Fibroblast of lung (primary cell): ENCODE data around the gene MYZAP.
"Not testable (repeated sequence)": the region's sequence is repeated elsewhere in the genome, so short reads cannot be mapped to it uniquely, and the experiment has no call there.

Experiments
- CTCF ChIP-seq, 2 donors: IDR thresholded peaks in 1 of 2; conservative IDR thresholded peaks in 1 of 2; 1 replicate in 1 of 2; 2 replicates in 1 of 2; pipeline ENCODE4 v1.5.1; 2011 to 2012; ENCODE audit warnings: low read length in 2 of 2, control low read depth in 1 of 2, inconsistent platforms in 1 of 2, low read depth in 1 of 2, mild to moderate bottlenecking in 1 of 2
- EZH2 ChIP-seq: IDR thresholded peaks from 2 replicates; pipeline ENCODE4 v1.5.1; 2012; ENCODE audit warnings: low read length, control low read depth, mild to moderate bottlenecking; ENCODE audit errors: missing control alignments

GRCh38 chr15:57615951-57616496 is 24.3 kb downstream of the MYZAP start:
- not testable (repeated sequence) for TF ChIP-seq CTCF (conservative IDR thresholded peaks at IDR 0.05 in 1 of 2, IDR thresholded peaks at IDR 0.05 in 1 of 2; ENCODE audit: low read depth in 1 of 2, low read length in 2 of 2); EZH2
